GM19099 (cell line): ENCODE measurements around the gene RPP21.

Source experiments
- POLR2A ChIP-seq: IDR thresholded peaks from 3 replicates; pipeline ENCODE4 v1.6.1; 2011; ENCODE audit warnings: low read depth; ENCODE audit not compliant: insufficient read length; ENCODE audit errors: extremely low read depth

The RPP21 gene

DNA sequence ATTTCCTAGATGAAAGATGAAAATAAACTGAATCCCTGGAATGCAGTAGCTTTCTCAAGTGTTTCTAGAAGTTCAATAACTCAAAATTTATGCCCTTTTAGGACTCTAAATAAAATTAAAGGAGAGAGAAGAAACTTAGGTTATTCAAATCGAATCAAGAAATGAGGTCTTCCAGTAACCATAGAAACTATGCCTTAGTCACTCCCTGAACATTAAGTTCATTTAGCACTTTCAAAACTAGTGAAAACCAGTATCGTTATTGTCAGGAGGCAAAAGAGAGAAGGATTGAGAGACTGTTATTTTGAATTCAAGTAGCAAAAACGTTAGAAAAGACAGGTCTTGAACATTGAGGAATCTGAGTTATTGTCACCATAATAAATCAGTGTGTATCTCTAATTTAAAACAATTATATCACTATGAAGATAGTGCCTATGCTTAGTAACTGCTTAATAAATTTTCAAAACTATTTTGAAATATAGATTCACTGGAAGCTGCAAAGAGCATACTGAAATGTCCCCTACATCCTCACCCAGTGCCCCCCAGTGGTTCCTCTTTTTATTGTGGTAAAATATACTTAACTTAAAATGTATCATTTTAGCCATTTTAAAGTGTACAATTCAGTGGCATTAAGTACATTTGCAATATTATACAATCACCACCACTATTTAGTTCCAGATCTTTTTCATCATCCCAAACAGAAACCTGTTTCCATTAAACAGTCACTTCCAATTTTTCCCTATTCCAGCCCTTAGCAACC is 4.6 kb downstream of the RPP21 start:
- TF ChIP-seq POLR2A: no peak

DNA sequence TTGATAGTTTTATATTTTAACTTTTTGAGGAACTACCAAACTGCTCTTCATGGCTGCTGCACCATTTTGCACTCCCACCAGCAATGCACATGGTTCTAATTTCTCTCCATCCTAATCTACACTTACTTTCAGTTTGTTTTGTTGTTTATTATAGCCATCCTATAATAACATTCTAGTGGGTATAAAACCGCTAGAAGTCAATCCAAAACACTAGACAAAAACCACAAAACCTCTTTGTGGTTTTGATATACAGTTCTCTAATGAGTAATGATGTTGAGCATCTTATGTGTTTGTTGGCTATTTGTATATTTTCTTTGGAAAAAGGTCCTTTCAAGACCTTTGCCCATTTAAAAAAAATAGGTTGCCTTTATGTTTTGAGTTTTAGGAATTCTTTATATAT is 5.6 kb downstream of the RPP21 start:
- no peak for TF ChIP-seq POLR2A

DNA sequence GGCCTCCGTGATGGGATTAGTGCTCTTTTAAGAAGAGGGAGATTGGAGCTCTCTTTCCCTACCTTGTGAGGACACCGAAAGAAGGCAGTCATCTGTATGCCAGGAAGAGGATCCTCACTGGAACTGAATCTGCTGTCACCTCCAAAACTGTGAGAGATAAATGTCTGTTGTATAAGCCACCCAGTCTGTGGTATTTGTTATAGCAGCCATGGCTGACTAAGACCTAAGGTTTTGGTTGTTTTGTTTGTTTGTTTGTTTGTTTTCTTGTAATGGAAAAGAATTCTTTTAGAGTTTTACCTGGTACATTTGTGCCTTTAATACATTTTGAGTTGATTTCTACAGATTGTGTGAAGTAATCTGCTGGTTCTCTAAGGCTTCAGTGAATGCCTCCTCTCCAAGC is 7.6 kb downstream of the RPP21 start:
- TF ChIP-seq POLR2A: no peak

DNA sequence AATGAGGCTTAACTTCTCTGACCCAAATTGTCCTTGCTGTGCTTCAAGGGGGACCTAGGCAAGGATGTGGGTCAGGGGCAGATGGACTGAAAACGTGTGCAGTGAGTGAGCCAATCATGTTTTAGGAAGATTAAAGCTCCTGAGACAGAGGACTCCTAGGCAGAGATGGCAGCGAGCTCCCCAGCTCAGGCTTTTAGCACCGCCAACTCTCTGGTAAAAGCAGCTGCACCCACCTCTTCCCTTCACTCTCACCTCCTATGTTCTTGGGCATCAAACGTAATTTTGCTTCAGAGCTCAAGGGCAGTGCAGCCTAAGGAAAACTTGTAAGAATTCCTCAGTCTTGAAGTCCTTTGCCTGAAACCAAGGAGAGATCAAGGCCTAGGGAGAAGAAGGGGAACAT is 10.3 kb downstream of the RPP21 start:
- no peak for TF ChIP-seq POLR2A

DNA sequence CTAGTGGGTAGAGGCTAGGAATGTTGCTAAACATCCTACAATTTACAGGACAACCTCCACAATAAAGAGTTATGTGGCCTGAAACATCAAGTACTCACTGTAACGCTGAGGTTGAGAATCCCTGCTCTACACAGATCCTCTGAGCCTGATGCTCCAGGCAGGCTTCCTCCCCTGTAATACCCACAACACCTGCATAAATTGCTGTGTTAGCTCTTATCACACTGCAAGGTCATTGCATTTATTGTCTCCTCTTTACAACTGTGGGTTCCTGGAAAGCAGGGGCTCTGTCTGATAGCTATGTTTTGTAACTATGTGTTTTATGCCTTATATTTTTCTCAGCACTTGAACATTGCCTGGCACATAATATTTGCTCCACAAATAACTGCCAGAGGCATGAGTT is 11.6 kb downstream of the RPP21 start:
- no peak for TF ChIP-seq POLR2A

DNA sequence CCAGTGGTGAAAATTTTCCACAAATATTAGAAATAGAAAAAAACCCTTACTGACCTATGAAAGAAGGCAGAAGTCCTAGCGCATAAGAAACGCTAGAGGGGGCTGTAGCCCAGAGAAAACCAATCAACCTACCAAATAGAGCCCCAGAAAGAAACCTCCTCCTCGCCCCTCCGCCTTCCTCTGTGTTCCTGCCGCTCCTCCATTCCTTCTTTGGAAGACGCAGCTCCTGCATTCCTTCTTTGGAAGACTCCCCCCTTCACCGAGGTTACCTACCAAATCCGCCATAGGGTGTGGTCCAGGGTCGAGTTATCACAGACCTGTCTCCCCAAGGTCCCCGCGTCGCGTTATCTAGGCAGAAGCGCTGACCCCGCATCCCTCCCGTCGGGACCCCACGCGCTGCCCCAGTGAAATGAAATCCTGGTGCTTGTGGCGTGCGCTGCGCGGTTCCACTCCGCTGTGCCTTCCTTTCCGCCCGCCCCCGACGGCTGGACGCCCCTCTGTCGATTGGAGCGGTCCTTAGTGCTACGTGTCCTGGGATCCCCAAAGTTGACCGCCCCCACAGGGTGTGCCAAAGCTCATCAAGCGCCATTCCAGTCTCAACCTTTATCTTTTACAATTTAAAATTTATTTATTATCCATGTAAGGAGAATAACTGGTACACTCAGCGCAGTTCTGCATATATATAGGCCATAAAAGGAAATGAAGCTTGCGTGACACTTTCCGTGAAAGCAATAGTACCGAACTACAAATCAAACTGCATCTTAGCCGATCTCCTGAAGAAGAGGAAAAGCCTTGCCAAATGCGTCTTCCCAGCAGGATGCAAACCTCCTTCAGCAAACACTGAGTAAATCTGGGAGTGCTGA is 13.0 kb downstream of the RPP21 start:
- no peak for TF ChIP-seq POLR2A

DNA sequence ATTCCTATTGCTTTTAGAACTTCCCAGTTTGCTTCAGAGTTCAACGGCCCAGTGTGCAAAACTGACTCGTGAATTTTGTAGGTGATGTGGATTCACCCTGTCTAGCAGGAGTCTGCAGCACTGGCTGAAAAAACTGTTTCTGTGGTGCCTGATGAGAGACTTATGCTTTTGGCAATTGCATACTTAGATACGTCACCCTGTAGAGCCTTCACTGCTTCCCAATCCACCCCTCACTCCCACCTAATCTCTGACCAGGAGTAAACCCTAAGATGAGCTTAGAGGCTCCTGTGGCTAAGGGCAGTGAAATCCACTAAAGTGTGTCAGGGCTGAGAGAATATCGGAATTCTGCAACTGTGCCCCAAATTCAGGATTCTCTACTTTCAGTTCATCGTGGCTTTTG is 14.3 kb downstream of the RPP21 start:
- no peak for TF ChIP-seq POLR2A

DNA sequence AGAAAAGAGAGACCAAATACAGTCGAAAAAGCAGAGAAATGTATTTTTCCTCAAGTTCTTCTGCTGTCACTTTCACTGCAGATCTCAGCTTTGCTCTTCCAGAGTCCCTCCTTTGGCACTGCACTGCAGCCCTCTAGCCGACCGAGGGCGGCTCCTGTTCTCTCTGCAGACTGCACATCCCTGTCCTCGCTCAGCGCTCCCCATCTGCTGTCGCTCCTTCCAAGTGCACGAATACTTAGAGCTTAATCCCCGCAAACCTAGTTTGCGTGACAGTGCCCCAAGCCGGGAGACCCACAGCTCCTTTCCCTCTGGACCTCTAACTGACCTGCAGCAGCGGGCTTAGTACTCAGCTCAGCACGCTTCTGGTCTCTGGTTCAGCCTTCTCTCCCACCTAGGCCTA is 15.2 kb downstream of the RPP21 start:
- no peak for TF ChIP-seq POLR2A

DNA sequence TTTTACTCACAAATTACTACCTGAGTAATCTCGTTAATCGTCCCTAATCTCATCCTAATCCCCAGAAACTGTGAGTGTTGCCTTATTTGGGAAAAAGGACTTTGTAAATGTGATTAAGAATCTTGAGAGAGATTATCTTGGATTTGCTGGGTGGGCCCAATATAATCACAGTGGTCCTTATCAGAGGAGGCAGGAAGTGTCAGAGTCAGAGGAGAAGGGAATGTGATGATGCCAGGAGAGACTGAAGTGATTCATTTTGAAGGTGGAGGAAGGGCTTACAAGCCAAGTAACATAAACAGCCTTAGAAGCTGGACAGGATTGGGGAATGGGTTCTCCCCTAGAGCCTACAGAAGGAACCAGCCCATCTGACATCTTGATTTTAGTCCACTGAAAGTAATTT is 16.7 kb downstream of the RPP21 start:
- no peak for TF ChIP-seq POLR2A

DNA sequence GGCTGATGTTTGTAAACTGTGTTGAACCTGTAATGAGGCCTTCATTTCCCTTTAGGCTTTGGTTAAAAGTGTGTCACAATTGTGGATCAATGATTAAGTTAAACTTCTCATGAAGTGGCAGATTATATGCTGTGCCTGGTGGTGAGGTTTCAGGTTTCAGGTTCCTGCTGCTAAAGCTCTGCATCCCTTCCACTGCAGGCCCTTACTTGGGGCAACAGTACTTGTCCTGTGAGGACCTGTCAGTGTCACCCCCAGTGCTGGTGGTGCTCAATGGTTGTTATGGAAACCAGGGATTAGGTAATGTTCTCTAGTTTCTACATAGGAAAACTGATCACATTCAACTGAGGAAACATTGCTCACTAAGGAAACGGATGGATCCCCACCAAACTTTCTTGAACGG is 18.5 kb downstream of the RPP21 start:
- no peak for TF ChIP-seq POLR2A

DNA sequence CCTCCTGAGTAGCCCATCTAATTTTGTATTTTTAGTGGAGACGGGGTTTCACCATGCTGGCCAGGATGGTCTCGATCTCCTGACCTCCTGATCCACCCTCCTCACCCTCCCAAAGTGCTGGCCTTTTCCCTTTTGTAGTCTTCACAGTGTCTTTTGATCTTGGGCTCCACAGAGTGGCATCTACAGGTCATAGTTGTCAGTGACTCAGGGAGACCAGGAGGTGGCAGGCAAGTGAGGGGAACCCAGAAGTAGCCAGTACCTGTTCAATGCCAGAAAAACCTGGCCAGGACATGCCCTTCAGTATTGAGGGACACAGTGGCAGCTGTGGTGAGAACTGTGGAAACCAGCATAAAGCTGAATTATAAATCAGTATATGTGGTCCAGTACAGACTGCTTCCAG is 19.6 kb downstream of the RPP21 start:
- no peak for TF ChIP-seq POLR2A

DNA sequence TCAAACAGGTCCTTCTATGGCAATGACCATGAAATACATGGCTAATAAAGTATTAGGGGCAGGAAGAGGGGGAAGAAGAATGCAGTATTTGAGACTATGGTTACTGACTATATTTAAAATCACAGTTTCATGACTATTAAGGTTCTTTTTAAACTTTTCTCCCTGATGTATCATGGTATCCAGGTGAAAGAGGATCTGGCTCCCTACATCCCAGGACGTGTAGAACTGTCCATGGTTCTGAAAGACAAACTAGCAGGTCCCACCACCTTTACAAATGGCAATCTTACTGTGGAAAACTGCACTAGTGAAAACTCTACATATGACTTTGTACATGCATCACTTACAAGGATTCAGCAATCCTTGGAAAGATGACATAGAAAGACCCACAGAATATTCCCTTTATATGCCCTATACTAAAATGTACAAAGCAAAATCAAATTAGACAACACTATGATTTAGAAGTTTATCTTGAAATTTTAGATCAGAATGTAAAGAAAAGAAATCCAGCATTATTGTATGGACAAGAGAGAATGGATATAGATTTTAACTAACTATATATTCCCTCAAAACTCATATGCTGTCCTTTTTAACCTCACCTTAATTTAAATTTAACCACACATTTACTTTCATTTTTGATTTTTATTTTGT is 33.5 kb downstream of the RPP21 start:
- TF ChIP-seq POLR2A: no peak

DNA sequence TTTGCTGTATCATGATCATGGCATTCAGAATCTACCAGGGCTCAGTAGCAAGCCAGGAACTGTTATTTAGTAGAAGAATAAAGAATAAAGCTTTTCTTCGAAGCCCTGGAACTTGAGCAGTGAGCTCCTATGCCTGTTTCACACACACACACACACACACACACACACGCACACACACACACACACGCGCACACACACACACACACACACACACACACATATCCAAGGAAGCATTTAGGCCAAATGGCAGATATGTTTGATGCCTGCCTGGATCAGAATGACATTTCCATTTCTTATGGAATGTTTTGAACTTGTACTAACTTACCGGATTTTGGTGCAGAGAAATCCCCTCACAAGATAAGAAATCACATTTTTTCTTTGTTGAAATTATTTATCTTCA is 35.5 kb downstream of the RPP21 start:
- no peak for TF ChIP-seq POLR2A

DNA sequence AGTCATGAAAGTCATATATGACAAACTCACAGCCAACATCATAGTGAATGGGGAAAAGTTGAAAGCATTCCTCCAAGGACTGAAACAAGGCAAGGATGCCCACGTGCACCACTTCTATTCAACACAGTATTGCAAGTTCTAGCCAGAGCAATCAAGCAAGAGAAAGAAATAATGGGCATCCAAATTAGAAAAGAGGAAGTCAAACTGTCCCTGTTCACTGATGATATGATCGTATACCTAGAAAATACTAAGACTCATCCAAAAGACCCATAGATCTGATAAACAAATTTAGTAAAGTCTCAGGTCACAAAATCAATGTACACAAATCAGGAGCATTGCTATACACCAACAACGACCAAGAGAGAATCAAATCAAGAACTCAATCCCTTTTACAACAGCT is 41.2 kb downstream of the RPP21 start:
- no peak for TF ChIP-seq POLR2A

DNA sequence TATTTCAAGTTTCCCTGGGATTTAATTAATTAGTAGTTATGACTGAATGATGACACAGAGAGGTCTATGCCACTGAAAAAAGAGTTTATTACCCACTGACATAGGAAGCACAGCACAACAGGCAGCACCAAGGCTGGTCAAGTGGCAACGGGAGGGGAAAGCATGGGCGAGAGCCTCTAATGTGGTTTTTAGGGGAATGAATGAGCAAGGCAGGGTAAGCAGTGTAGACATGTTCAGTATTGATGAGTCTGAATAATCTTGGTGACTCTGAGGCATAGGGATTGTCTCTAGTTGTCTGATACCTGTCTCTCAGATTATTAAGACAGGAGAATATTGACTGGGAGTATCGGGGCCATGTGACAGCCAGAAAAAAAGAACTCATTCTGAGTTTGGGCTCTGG is 46.3 kb downstream of the RPP21 start:
- no peak for TF ChIP-seq POLR2A

DNA sequence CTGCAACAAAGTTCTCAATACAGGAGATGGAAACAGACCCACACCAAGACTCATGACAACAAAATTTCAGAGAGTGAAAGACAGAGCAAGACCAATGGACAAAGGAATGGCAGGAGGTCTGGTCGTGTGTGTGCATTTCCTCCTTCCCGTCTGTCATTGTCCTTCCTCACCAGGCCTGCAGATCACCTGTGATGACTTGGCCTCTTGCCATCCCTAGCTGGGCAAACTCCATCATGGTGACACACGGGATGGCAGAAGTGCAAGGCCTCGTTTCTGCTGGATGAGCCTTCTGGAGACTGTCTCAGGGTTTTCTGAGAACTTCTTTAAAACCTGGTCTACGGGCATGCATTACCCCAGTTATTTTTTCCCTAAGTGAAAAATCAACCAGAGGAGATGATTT is 49.2 kb downstream of the RPP21 start:
- TF ChIP-seq POLR2A: no peak
